Smooth muscle cell (in vitro differentiated cells): Measurements from ENCODE around the gene IGLL5. TPM values are rescaled to one million over a fixed set of nuclear protein-coding genes. Genes with fewer than 3 reads are reported as not detected.

Experiments used
- DNase-seq: peaks from one replicate; lab custom pipeline; 2025; ENCODE audit not compliant: unreplicated experiment; lab: John Stamatoyannopoulos, UW
- H2AFZ ChIP-seq: fragments of 200-600 bp; sonication (generic); 2 replicates; pipeline ENCODE4 v1.6.0; 2016; ENCODE audit warnings: antibody characterized with exemption, low read depth, mild to moderate bottlenecking
- H3F3A ChIP-seq: fragments of 200-600 bp; sonication (generic); 2 replicates; pipeline ENCODE4 v1.6.0; 2017; ENCODE audit warnings: antibody characterized with exemption, low read depth
- H3K27ac ChIP-seq: fragments of 200-600 bp; sonication (generic); 2 replicates; pipeline ENCODE4 v1.5.1; 2016; ENCODE audit warnings: low read depth, mild to moderate bottlenecking
- H3K27me3 ChIP-seq: fragments of 200-600 bp; sonication (generic); 2 replicates; pipeline ENCODE4 v1.6.1; 2016; ENCODE audit warnings: low read depth, mild to moderate bottlenecking
- H3K36me3 ChIP-seq: fragments of 200-600 bp; sonication (generic); 2 replicates; pipeline ENCODE4 v1.5.1; 2016; ENCODE audit warnings: low read depth
- H3K4me1 ChIP-seq: fragments of 200-600 bp; sonication (generic); 2 replicates; pipeline ENCODE4 v1.5.1; 2016; ENCODE audit warnings: low read depth
- H3K4me2 ChIP-seq: fragments of 200-600 bp; sonication (generic); 2 replicates; pipeline ENCODE4 v1.6.0; 2016; ENCODE audit warnings: mild to moderate bottlenecking
- H3K4me3 ChIP-seq: fragments of 200-600 bp; sonication (generic); 2 replicates; pipeline ENCODE4 v1.5.1; 2016; ENCODE audit warnings: mild to moderate bottlenecking
- H3K79me2 ChIP-seq: fragments of 200-600 bp; sonication (generic); 2 replicates; pipeline ENCODE4 v1.6.0; 2016; ENCODE audit warnings: low read depth, mild to moderate bottlenecking
- H3K9ac ChIP-seq: fragments of 200-600 bp; sonication (generic); 2 replicates; pipeline ENCODE4 v1.6.0; 2016; ENCODE audit warnings: low read depth
- H3K9me3 ChIP-seq: fragments of 200-600 bp; sonication (generic); replicated peaks from 2 replicates; pipeline ENCODE4 v1.5.1; 2016; ENCODE audit warnings: low read depth
- H4K20me1 ChIP-seq: fragments of 200-600 bp; sonication (generic); 2 replicates; pipeline ENCODE4 v1.6.0; 2016; ENCODE audit warnings: low read depth
- WGBS: methylation state at CpG from one replicate; pipeline ENCODE4 v1.1.7; 2016; ENCODE audit warnings: low lambda C conversion rate; 5-methylcytosine and 5-hydroxymethylcytosine counted together
- polyA plus RNA-seq: library from polyadenylated mRNA; unstranded; fragments of >200 nt; fragmentation: Nextera tagmentation; extraction: Ambion mirVana; gene quantifications from 2 replicates; pipeline ENCODE4 v1.2.1, GENCODE V29; 2016
- total RNA-seq: library from RNA; depleted of rRNA; stranded (reverse); fragments of >200 nt; gene quantifications from 2 replicates; pipeline ENCODE4 v1.2.3, GENCODE V29; 2014
- TF ChIP-seq, protein P1 (sequence below): fragments of 200-600 bp; sonication (generic); IDR thresholded peaks from 2 replicates; pipeline ENCODE4 v1.5.1; 2017; ENCODE audit warnings: borderline replicate concordance, mild to moderate bottlenecking, antibody characterized with exemption; ENCODE audit not compliant: insufficient read depth, poor library complexity, severe bottlenecking

IGLL5 gene
- total and polyA plus RNA-seq, 2 experiments from 2014 or later = not detected

DNA sequence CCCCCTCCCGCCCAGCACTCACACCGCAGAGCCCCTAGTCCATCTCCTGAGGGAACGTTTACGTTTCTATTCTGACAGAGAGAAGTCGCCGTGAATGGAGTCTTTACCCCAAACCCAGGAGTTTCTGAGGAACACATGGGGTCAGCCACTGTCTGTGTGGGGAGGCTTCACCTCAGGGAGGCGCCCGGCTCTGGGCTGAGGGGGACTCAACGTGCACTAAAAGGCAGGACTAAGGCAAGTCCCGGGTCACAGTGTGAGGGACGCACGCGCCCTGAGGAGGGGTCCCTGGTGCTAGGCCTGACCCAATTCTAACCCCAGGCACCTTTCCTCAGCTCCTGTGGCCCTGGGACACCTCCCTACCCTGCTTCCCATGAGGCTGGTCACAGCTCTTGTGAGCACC, 32.5 kb upstream of the IGLL5 start:
- H3K9ac ChIP-seq = no peak overlapping the region
- H3F3A ChIP-seq = no peaks in the 10 kb centered on the region

GRCh38 chr22:22855617-22856308, 31.9 kb upstream of the IGLL5 start:
- H2AFZ ChIP-seq = no peak overlapping the region

More for the DNA sequence above, 32.5 kb upstream of the IGLL5 start:
- no peaks in the 10 kb centered on the region for H4K20me1 ChIP-seq
- no peak overlapping the region for H2AFZ ChIP-seq
- WGBS = 72% methylated on average over 13 of the region's 13 CpGs
- peaks cover 74% of the 10 kb centered on the region for H3K27me3 ChIP-seq
- no peak overlapping the region for H3K4me3 ChIP-seq
- no peaks in the 10 kb centered on the region for H3K9me3 ChIP-seq
- no peak overlapping the region for H3K27ac ChIP-seq
- DNase-seq = no peak
- TF ChIP-seq, protein P1, sequence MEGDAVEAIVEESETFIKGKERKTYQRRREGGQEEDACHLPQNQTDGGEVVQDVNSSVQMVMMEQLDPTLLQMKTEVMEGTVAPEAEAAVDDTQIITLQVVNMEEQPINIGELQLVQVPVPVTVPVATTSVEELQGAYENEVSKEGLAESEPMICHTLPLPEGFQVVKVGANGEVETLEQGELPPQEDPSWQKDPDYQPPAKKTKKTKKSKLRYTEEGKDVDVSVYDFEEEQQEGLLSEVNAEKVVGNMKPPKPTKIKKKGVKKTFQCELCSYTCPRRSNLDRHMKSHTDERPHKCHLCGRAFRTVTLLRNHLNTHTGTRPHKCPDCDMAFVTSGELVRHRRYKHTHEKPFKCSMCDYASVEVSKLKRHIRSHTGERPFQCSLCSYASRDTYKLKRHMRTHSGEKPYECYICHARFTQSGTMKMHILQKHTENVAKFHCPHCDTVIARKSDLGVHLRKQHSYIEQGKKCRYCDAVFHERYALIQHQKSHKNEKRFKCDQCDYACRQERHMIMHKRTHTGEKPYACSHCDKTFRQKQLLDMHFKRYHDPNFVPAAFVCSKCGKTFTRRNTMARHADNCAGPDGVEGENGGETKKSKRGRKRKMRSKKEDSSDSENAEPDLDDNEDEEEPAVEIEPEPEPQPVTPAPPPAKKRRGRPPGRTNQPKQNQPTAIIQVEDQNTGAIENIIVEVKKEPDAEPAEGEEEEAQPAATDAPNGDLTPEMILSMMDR = no peak
- H3K36me3 ChIP-seq = no peaks in the 10 kb centered on the region
- H3K4me1 ChIP-seq = no peaks in the 10 kb centered on the region
- no peak overlapping the region for H3K4me2 ChIP-seq
- no peaks in the 10 kb centered on the region for H3K79me2 ChIP-seq

GRCh38 chr22:22856364-22856763, 31.3 kb upstream of the IGLL5 start:
- no peak for DNase-seq
- no peaks in the 10 kb centered on the region for H3F3A ChIP-seq
- TF ChIP-seq, protein P1 = no peak
- H4K20me1 ChIP-seq = no peaks in the 10 kb centered on the region
- no peaks in the 10 kb centered on the region for H3K36me3 ChIP-seq
- H3K4me3 ChIP-seq = no peak overlapping the region
- no peak overlapping the region for H3K4me2 ChIP-seq
- H3K9ac ChIP-seq = no peak overlapping the region
- 82% methylated on average over 6 of the region's 6 CpGs for WGBS
- no peaks in the 10 kb centered on the region for H3K4me1 ChIP-seq
- H3K9me3 ChIP-seq = no peaks in the 10 kb centered on the region
- H2AFZ ChIP-seq = no peak overlapping the region
- H3K27me3 ChIP-seq = peaks cover 76% of the 10 kb centered on the region
- H3K79me2 ChIP-seq = no peaks in the 10 kb centered on the region
- no peak overlapping the region for H3K27ac ChIP-seq

More at GRCh38 chr22:22855617-22856308, 31.9 kb upstream of the IGLL5 start:
- no peak for DNase-seq
- no peaks in the 10 kb centered on the region for H3K36me3 ChIP-seq
- no peak overlapping the region for H3K4me2 ChIP-seq
- peaks cover 74% of the 10 kb centered on the region for H3K27me3 ChIP-seq
- H3K4me3 ChIP-seq = no peak overlapping the region
- TF ChIP-seq, protein P1 = peak; percentile 51
- no peaks in the 10 kb centered on the region for H3K79me2 ChIP-seq
- no peaks in the 10 kb centered on the region for H3F3A ChIP-seq
- WGBS = 69% methylated on average over 4 of the region's 5 CpGs
- no peak overlapping the region for H3K27ac ChIP-seq
- no peak overlapping the region for H3K9ac ChIP-seq
- H4K20me1 ChIP-seq = no peaks in the 10 kb centered on the region
- H3K4me1 ChIP-seq = no peaks in the 10 kb centered on the region
- no peaks in the 10 kb centered on the region for H3K9me3 ChIP-seq

DNA sequence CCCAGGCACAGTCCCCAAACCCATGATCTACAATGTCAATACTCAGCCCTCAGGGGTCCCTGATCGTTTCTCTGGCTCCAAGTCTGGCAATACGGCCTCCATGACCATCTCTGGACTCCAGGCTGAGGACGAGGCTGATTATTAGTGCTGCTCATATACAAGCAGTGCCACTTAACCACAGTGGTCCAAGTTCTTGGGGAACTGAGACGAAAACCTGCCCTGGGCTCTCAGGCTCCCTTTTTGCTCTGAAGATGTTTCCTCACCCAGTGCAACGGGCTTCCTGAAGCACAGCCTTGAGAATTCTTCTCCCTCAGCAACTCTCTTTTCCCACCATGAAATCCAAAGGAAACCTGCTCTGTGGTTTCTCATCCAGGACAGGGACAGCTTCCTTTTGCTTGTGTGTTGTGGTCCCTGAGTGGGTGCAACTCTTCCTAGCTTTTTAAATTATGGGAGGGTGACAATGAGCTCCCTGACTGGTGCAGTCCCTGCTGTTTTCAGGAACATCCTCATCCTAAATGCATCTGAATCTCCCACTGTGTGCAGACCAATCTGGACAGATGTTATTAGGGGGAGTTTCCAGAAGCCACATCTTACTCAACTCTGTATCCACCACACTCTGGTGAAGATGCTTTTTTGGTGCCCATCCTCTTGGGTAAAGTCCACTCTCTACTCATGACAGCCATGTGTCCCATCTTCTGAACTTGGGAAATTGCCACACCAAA, 30.6 kb upstream of the IGLL5 start:
- no peak overlapping the region for H3K9ac ChIP-seq
- no peaks in the 10 kb centered on the region for H3K4me1 ChIP-seq
- no peak overlapping the region for H2AFZ ChIP-seq
- H3K27ac ChIP-seq = no peak overlapping the region
- no peaks in the 10 kb centered on the region for H3K9me3 ChIP-seq
- no peaks in the 10 kb centered on the region for H3F3A ChIP-seq
- H3K27me3 ChIP-seq = peaks cover 76% of the 10 kb centered on the region
- no peak overlapping the region for H3K4me2 ChIP-seq
- no peak for DNase-seq
- H3K79me2 ChIP-seq = no peaks in the 10 kb centered on the region
- H4K20me1 ChIP-seq = no peaks in the 10 kb centered on the region
- WGBS = 82% methylated on average over 5 of the region's 5 CpGs
- H3K4me3 ChIP-seq = no peak overlapping the region
- H3K36me3 ChIP-seq = no peaks in the 10 kb centered on the region
- TF ChIP-seq, protein P1 = no peak
